Measurements from ENCODE around the gene TMEM182.

GRCh38 chr2:102789349-102790090 is 27.7 kb downstream of the TMEM182 start:
- TF ChIP-seq CTCF (conservative IDR thresholded peaks at IDR 0.05; ENCODE audit: low read depth, low read length) (no peak), EZH2 (IDR thresholded peaks at IDR 0.05; ENCODE audit: borderline replicate concordance, low read depth, low read length, poor library complexity, severe bottlenecking) (no peak)

Data from A673 (cell line).